Glutamatergic neuron (in vitro differentiated cells): ENCODE results near the gene CABCOCO1. TPM values are rescaled to one million over a fixed set of nuclear protein-coding genes. Genes with fewer than 3 reads are reported as not detected.

Source experiments
- DNase-seq: peaks from one replicate; pipeline ENCODE4 v3.0.0; 2022
- H3K27ac Mint-ChIP-seq: one replicate; pipeline ENCODE4 v1.8.0; 2020; ENCODE audit warnings: mild to moderate bottlenecking, mixed read lengths, inconsistent platforms; ENCODE audit not compliant: unreplicated experiment
- H3K27me3 Mint-ChIP-seq: one replicate; pipeline ENCODE4 v1.8.0; 2020; ENCODE audit warnings: mild to moderate bottlenecking, moderate library complexity, mixed read lengths, inconsistent platforms; ENCODE audit not compliant: unreplicated experiment
- H3K36me3 Mint-ChIP-seq: one replicate; pipeline ENCODE4 v1.8.0; 2020; ENCODE audit warnings: mild to moderate bottlenecking, mixed read lengths, inconsistent platforms; ENCODE audit not compliant: unreplicated experiment
- H3K4me1 Mint-ChIP-seq: one replicate; pipeline ENCODE4 v1.8.0; 2020; ENCODE audit warnings: mild to moderate bottlenecking, low read depth, mixed read lengths, inconsistent platforms; ENCODE audit not compliant: unreplicated experiment
- H3K4me3 Mint-ChIP-seq: one replicate; pipeline ENCODE4 v1.8.0; 2020; ENCODE audit warnings: mild to moderate bottlenecking, mixed read lengths, inconsistent platforms; ENCODE audit not compliant: unreplicated experiment
- H3K9me3 Mint-ChIP-seq: one replicate; pipeline ENCODE4 v1.8.0; 2020; ENCODE audit warnings: mild to moderate bottlenecking, moderate library complexity, mixed read lengths, inconsistent platforms; ENCODE audit not compliant: unreplicated experiment
- total RNA-seq: library from RNA; stranded (reverse); fragmentation: NEBNext Ultra II Directional; extraction: Animal tissue kit (Norgen Biotek cat#: 25700); gene quantifications from one replicate; pipeline ENCODE4 v1.2.1, GENCODE V29; 2021; ENCODE audit not compliant: unreplicated experiment
- TF ChIP-seq, protein P1 (sequence below): fragments of 200-600 bp; sonication (generic); IDR thresholded peaks from one replicate; pipeline ENCODE4 v1.5.0; 2021; ENCODE audit not compliant: partially characterized antibody, unreplicated experiment

CABCOCO1 gene
- total RNA-seq, 1 donor from 2014 or later = not detected

DNA sequence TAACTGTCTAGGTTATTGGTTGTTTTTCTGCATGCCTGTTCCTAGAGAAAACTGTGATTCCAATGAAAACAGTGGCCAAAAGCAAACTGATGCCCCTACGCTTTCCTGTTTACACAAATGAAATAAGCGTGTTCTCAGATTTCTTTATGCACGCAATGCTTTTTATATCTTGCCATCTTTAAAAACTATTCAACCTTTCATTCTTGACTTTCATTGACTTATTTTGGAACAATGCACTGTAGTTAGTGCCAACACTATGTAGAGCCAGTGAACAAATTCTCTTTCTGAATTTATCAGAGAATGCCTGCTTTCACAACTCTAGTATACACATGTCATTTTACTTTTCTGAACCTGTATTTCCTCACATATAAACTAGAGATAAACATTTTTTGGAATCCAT is 86.6 kb downstream of the CABCOCO1 start:
- TF ChIP-seq, protein P1, sequence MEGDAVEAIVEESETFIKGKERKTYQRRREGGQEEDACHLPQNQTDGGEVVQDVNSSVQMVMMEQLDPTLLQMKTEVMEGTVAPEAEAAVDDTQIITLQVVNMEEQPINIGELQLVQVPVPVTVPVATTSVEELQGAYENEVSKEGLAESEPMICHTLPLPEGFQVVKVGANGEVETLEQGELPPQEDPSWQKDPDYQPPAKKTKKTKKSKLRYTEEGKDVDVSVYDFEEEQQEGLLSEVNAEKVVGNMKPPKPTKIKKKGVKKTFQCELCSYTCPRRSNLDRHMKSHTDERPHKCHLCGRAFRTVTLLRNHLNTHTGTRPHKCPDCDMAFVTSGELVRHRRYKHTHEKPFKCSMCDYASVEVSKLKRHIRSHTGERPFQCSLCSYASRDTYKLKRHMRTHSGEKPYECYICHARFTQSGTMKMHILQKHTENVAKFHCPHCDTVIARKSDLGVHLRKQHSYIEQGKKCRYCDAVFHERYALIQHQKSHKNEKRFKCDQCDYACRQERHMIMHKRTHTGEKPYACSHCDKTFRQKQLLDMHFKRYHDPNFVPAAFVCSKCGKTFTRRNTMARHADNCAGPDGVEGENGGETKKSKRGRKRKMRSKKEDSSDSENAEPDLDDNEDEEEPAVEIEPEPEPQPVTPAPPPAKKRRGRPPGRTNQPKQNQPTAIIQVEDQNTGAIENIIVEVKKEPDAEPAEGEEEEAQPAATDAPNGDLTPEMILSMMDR = no peak
- no peaks in the 10 kb centered on the region for H3K9me3 Mint-ChIP-seq
- no peak overlapping the region for H3K4me3 Mint-ChIP-seq
- no peaks in the 10 kb centered on the region for H3K4me1 Mint-ChIP-seq
- no peak for DNase-seq
- H3K27ac Mint-ChIP-seq = no peak overlapping the region
- H3K36me3 Mint-ChIP-seq = no peaks in the 10 kb centered on the region
- no peaks in the 10 kb centered on the region for H3K27me3 Mint-ChIP-seq

DNA sequence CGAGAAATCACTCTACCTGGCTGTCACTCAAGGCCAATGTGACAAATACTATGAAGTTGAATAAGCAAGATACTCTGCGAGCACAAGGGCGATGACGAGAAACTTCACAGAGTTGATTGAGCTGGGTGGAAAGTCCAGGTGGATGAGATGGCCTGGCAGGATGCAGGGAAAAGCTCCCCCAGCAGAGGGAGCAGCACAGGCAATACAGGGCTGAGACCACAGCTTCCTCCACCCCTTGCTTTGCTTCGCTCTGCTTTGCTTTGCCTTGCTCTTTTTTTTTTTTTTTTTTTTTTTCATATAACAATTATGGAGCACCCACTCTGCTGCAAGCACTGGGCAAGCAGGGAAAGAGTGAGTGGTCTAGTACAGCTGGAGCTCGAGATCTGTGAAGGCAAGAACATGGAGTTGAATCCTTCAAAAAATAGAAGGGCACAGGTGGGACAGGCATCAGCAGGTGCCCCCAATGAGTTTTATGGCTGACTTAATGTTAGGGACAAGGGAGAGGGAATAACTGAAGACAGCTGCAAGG is 88.3 kb downstream of the CABCOCO1 start:
- H3K4me3 Mint-ChIP-seq = no peak overlapping the region
- TF ChIP-seq, protein P1 = peak; percentile 70
- H3K27ac Mint-ChIP-seq = no peak overlapping the region
- H3K9me3 Mint-ChIP-seq = no peaks in the 10 kb centered on the region
- H3K4me1 Mint-ChIP-seq = no peaks in the 10 kb centered on the region
- H3K36me3 Mint-ChIP-seq = no peaks in the 10 kb centered on the region
- no peaks in the 10 kb centered on the region for H3K27me3 Mint-ChIP-seq
- peak; percentile 69 for DNase-seq

DNA sequence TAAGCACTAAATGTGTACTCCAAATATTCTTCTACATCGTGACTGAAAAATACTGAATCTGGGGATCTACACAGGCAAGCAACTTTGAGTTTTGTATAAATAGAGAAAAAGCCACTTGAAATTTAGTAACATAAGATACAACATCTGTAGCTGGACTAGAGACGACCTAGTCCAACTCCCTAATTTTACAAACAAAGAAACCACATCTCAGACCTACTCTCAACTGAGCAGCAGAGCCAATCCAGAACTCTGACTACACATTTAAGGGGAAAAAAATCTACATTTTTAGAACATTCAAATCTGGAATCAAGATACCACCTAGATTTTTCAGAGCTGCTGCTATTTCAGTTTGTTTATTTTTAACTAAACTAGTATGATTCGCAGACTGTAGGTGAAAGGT is 88.9 kb downstream of the CABCOCO1 start:
- Mint-ChIP-seq H3K27ac (no peak overlapping the region), H3K4me1 (no peaks in the 10 kb centered on the region)
- DNase-seq = no peak

DNA sequence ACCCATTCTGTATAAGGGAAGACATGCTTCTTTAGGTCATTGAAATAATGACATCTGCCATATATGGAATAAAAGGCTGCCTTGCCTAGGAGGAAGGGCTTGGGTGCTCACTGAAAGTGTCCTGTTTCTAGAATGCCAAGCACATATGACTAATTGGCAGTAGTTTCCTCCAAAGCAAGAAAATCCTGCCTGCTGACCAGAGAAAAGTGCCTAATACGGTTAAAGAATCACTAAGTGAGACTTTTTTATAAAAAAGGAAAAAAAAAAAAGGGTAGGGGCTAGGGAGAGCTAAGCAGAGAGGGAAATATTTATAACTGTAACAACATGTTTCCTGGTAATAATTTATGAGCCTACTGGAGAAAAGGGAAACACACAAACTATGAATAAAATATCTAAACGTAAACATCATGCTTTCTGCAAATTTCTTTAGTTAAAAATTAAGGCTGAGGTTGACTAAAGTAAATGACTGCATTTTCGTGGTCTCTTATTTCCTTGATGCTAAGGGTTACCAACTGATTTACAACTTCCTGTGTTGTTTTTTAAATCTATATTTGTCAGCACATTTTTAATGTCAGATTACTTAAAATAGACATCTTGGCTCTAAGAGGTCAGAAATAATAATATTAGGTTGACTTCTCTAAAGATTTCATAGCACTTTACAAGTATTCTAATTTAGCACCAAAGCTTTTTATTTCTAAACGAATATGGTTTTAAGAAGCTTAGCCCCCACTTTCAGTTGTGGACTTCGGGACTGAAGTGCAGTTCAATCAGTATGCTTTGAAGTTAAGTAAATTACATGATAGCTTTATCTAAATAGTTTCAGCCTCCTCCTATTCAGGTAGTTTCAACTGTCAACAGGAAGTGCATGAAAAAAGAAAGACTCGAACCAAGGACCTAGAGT is 89.6 kb downstream of the CABCOCO1 start:
- H3K27me3 Mint-ChIP-seq = no peaks in the 10 kb centered on the region
- TF ChIP-seq, protein P1 = no peak
- no peak overlapping the region for H3K4me3 Mint-ChIP-seq
- H3K36me3 Mint-ChIP-seq = no peaks in the 10 kb centered on the region
- no peak for DNase-seq
- no peak overlapping the region for H3K27ac Mint-ChIP-seq
- no peaks in the 10 kb centered on the region for H3K4me1 Mint-ChIP-seq
- H3K9me3 Mint-ChIP-seq = no peaks in the 10 kb centered on the region

More for the DNA sequence above, 88.9 kb downstream of the CABCOCO1 start:
- Mint-ChIP-seq H3K4me3 (no peak overlapping the region), H3K27me3 (no peaks in the 10 kb centered on the region), H3K9me3 (no peaks in the 10 kb centered on the region), H3K36me3 (no peaks in the 10 kb centered on the region)
- TF ChIP-seq, protein P1 = no peak

DNA sequence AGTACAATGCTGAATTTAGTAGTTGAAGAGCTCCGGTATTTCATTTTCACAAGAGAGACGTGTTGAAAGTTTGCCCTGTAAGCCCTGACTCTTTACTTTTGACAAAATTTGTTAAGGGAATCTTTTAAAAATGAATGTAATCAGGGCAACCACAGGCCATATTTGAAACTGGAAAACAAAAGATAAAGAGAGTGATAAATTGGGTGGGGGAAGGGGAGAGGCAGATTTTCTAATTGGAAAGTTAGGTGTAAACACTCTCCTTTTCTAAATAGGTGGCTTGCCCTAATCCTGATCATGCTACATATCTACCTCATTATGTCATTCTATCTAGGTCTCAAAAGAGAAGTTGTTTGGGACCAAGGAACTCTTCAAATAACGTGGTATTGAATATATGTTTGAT is 90.7 kb downstream of the CABCOCO1 start:
- no peak overlapping the region for H3K4me3 Mint-ChIP-seq
- no peaks in the 10 kb centered on the region for H3K27me3 Mint-ChIP-seq
- no peaks in the 10 kb centered on the region for H3K9me3 Mint-ChIP-seq
- H3K36me3 Mint-ChIP-seq = no peaks in the 10 kb centered on the region
- H3K4me1 Mint-ChIP-seq = no peaks in the 10 kb centered on the region
- DNase-seq = no peak
- TF ChIP-seq, protein P1 = no peak
- H3K27ac Mint-ChIP-seq = no peak overlapping the region
